Caco-2 (cell line): ENCODE results near the gene UBA1. TPM values are rescaled to one million over a fixed set of nuclear protein-coding genes. Genes with fewer than 3 reads are reported as not detected.

Experiments used
- Bru-seq: library from RNA; stranded (reverse); fragments of 400-500 nt; gene quantifications from one replicate; lab custom pipeline; 2021; lab: Mats Ljungman, UMichigan
- BruChase-seq, 2 experiments: library from RNA; stranded (reverse); fragments of 400-500 nt; gene quantifications; one replicate each; lab custom pipeline; 2021; lab: Mats Ljungman, UMichigan
- BruUV-seq: library from RNA; stranded (reverse); fragments of 400-500 nt; replicated peaks from 2 replicates; lab custom pipeline; 2021; lab: Mats Ljungman, UMichigan
- CTCF ChIA-PET: fragments of 300-600 bp; sonication (Branson Sonifier 250); formaldehyde crosslinking; loops from one replicate; lab custom pipeline; 2022; ENCODE audit warnings: antibody characterized with exemption; lab: Charles Lee
- POLR2A ChIA-PET: fragments of 300-600 bp; sonication (Branson Sonifier 250); formaldehyde crosslinking; loops from one replicate; lab custom pipeline; 2022; ENCODE audit warnings: antibody characterized with exemption; lab: Charles Lee
- DNase-seq, 2 experiments: peaks; one replicate each; pipeline versions ENCODE4 v3.0.0 to v3.0.0-alpha.2; 2020 to 2022
- H3K27me3 ChIP-seq: replicated peaks from 2 replicates; pipeline ENCODE4 v1.6.0; 2011; ENCODE audit warnings: low read length; ENCODE audit not compliant: control insufficient read depth, insufficient read depth
- H3K36me3 ChIP-seq: 2 replicates; pipeline ENCODE4 v1.5.1; 2011; ENCODE audit warnings: low read length; ENCODE audit not compliant: control insufficient read depth, insufficient read depth
- H3K4me1 ChIP-seq: fragments of 250-450 bp; sonication (Bioruptor Pico); 2 replicates; pipeline ENCODE4 v1.5.1; 2020; ENCODE audit warnings: mild to moderate bottlenecking
- H3K4me3 ChIP-seq: 2 replicates; pipeline ENCODE4 v1.5.1; 2011; ENCODE audit warnings: low read depth, mild to moderate bottlenecking, control low read depth, low read length
- H3K9me3 ChIP-seq: fragments of 250-450 bp; sonication (Bioruptor Pico); 2 replicates; pipeline ENCODE4 v1.5.1; 2020; ENCODE audit warnings: mild to moderate bottlenecking, moderate library complexity
- H3K27ac Mint-ChIP-seq: one replicate; pipeline ENCODE4 v1.8.0; 2022; ENCODE audit warnings: mixed read lengths; ENCODE audit not compliant: unreplicated experiment
- H3K27me3 Mint-ChIP-seq: one replicate; pipeline ENCODE4 v1.8.0; 2022; ENCODE audit warnings: mixed read lengths; ENCODE audit not compliant: insufficient read depth, unreplicated experiment
- H3K36me3 Mint-ChIP-seq: one replicate; pipeline ENCODE4 v1.8.0; 2022; ENCODE audit warnings: mild to moderate bottlenecking, mixed read lengths; ENCODE audit not compliant: insufficient read depth, unreplicated experiment
- H3K4me1 Mint-ChIP-seq: one replicate; pipeline ENCODE4 v1.8.0; 2022; ENCODE audit warnings: low read depth, mixed read lengths; ENCODE audit not compliant: unreplicated experiment
- H3K4me3 Mint-ChIP-seq: one replicate; pipeline ENCODE4 v1.8.0; 2022; ENCODE audit warnings: mild to moderate bottlenecking, moderate library complexity, mixed read lengths; ENCODE audit not compliant: unreplicated experiment
- H3K9me3 Mint-ChIP-seq: one replicate; pipeline ENCODE4 v1.8.0; 2022; ENCODE audit warnings: mixed read lengths; ENCODE audit not compliant: unreplicated experiment
- CTCF ChIP-seq, 2 experiments: fragments of 200-600 bp in 1 of 2; IDR thresholded peaks; 1 replicate in 1 of 2; 2 replicates in 1 of 2; pipeline versions ENCODE4 v1.5.1 to v1.8.0; 2011 to 2022; ENCODE audit warnings: antibody characterized with exemption in 1 of 2, control low read depth in 1 of 2, inconsistent platforms in 1 of 2, low read depth in 1 of 2, low read length in 1 of 2, mild to moderate bottlenecking in 1 of 2, moderate library complexity in 1 of 2; ENCODE audit not compliant: insufficient read depth in 1 of 2, severe bottlenecking in 1 of 2, unreplicated experiment in 1 of 2
- intact Hi-C: fragments of 100-400 bp; cut with micrococcal nuclease; formaldehyde crosslinking; loops from one replicate; pipeline ENCODE4 v1.10.0; 2022; ENCODE audit not compliant: unreplicated experiment
- long read RNA-seq: library from polyadenylated mRNA; stranded (forward); transcript quantifications from one replicate; pipeline ENCODE4 v2.0.0, GENCODE V29; 2022
- total RNA-seq: library from RNA; stranded (reverse); gene quantifications from 2 replicates; pipeline ENCODE4 v1.2.3, GENCODE V29; 2022

Gene UBA1
- 156 and 157 TPM in 2 replicates for total RNA-seq
- Bru-seq, nascent RNA = percentile 82 among the genes with signal in this experiment
- percentile 92 among the genes with signal in this experiment for BruChase-seq, experiment 1, labeled RNA remaining after a 2-hour chase
- percentile 94 among the genes with signal in this experiment for BruChase-seq, experiment 2, labeled RNA remaining after a 6-hour chase
- long read RNA-seq, transcript UBA1-203 (26 exons, 3,466 nt) = minor isoform, 5 of 203 reads
- long read RNA-seq, transcript UBA1-201 (26 exons, 3,559 nt) = major isoform, 28 of 203 reads
- long read RNA-seq, partial matches to known transcripts = 154 of 203 reads
- long read RNA-seq, other reads (novel, unspliced or antisense) = 16 of 203 reads

GRCh38 chrX:47193475-47194193, at the start of gene UBA1:
TSS of gene UBA1 (plus strand) at chrX:47193829. CDS start at chrX:47198803, 4,974 bp downstream.
- Histone ChIP-seq H3K4me3 (peak within 1 kb of the TSS; percentile 75), H3K9me3 (no peaks in the 10 kb centered on the region), H3K4me1 (peaks cover 3% of the 10 kb centered on the region; the same call in 1 of the 2 replicates), H3K27me3 (no peaks in the 10 kb centered on the region), H3K36me3 (no peaks in the 10 kb centered on the region)
- peaks cover 46% of the 10 kb centered on the region for H3K36me3 Mint-ChIP-seq
- no peaks in the 10 kb centered on the region for H3K9me3 Mint-ChIP-seq
- ChIA-PET POLR2A (interaction anchor here (1.0 kb wide), 1 partner anchor 119 kb away, joined by 4 read pairs; no protein-coding TSS in a partner anchor), CTCF (interaction anchor here (0.7 to 0.8 kb wide), 2 partner anchors 107 to 329 kb away, joined by 3 to 4 read pairs; no protein-coding TSS in a partner anchor)
- intact Hi-C loops = loop anchor here (1.0 to 10.0 kb wide), 5 partner anchors 119 to 451 kb away; partner anchors contain the start of gene ZNF41
- BruUV-seq = no TSS peak
- H3K27ac Mint-ChIP-seq = peak within 1 kb of the TSS; percentile 94
- peak; percentile 46 for TF ChIP-seq CTCF (IDR thresholded peaks at IDR 0.05; ENCODE audit: insufficient read depth in 1 of 2, low read depth in 1 of 2, low read length in 1 of 2, severe bottlenecking in 1 of 2, unreplicated experiment in 1 of 2)
- H3K27me3 Mint-ChIP-seq = no peaks in the 10 kb centered on the region
- peak; percentile 91 to 92 for DNase-seq
- peaks cover 9% of the 10 kb centered on the region for H3K4me1 Mint-ChIP-seq
- peak within 1 kb of the TSS; percentile 82 for H3K4me3 Mint-ChIP-seq

- no peak for TF ChIP-seq CTCF (IDR thresholded peaks at IDR 0.05; ENCODE audit: insufficient read depth in 1 of 2, low read depth in 1 of 2, low read length in 1 of 2, severe bottlenecking in 1 of 2, unreplicated experiment in 1 of 2)
- H3K4me1 Mint-ChIP-seq = peaks cover 7% of the 10 kb centered on the region
- H3K27ac Mint-ChIP-seq = peak overlapping the region; percentile 99
- intact Hi-C loops = no loop called here
- no peaks in the 10 kb centered on the region for H3K27me3 Mint-ChIP-seq
- Histone ChIP-seq H3K36me3 (no peaks in the 10 kb centered on the region; the same call in 1 of the 2 replicates), H3K4me1 (no peaks in the 10 kb centered on the region), H3K9me3 (no peaks in the 10 kb centered on the region), H3K27me3 (no peaks in the 10 kb centered on the region), H3K4me3 (peak overlapping the region; percentile 94)
- DNase-seq = no peak
- ChIA-PET CTCF (interaction anchor here (1.0 to 1.2 kb wide), 5 partner anchors 7 to 74 kb away, joined by 3 to 6 read pairs (median 3); no protein-coding TSS in a partner anchor), POLR2A (interaction anchor here (1.2 to 1.5 kb wide), 4 partner anchors 15 to 89 kb away, joined by 7 to 12 read pairs (median 8); partner anchors contain the start of gene USP11)
- peaks cover 32% of the 10 kb centered on the region for H3K36me3 Mint-ChIP-seq
- H3K9me3 Mint-ChIP-seq = no peaks in the 10 kb centered on the region
- BruUV-seq = TSS peak; percentile 77
- peak overlapping the region; percentile 92 for H3K4me3 Mint-ChIP-seq
Measured at GRCh38 chrX:47143894-47144625, 49.6 kb upstream of the UBA1 start.
